ENCODE data around the gene PRCD.

DNA sequence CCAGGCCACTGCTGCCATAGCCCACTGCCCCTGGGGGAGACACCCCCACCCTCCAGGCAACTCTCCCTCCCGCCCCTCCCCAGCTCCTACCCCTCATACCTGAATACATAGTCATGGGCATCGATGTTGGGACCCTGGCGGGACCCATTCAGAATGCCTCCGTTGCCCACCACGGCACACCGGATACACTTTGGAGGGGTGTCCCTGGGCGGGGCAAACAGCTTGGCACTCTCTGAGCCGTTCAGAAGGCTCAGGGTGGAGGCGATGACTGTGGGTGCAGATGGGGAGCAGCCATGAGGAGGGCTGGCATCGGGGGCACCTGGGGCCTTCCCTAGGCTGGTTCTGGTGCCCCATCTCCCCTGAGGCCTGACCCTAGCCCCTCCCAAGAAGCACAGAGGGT is 33.3 kb downstream of the PRCD start:
- TF ChIP-seq, protein P1, sequence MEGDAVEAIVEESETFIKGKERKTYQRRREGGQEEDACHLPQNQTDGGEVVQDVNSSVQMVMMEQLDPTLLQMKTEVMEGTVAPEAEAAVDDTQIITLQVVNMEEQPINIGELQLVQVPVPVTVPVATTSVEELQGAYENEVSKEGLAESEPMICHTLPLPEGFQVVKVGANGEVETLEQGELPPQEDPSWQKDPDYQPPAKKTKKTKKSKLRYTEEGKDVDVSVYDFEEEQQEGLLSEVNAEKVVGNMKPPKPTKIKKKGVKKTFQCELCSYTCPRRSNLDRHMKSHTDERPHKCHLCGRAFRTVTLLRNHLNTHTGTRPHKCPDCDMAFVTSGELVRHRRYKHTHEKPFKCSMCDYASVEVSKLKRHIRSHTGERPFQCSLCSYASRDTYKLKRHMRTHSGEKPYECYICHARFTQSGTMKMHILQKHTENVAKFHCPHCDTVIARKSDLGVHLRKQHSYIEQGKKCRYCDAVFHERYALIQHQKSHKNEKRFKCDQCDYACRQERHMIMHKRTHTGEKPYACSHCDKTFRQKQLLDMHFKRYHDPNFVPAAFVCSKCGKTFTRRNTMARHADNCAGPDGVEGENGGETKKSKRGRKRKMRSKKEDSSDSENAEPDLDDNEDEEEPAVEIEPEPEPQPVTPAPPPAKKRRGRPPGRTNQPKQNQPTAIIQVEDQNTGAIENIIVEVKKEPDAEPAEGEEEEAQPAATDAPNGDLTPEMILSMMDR (IDR thresholded peaks at IDR 0.05): no peak
- no peak for TF ChIP-seq EZH2 (IDR thresholded peaks at IDR 0.05; ENCODE audit: borderline replicate concordance, insufficient read depth, low read depth, low read length, poor library complexity, severe bottlenecking)
